ENCODE data around the gene AGBL3.

AGBL3 gene

GRCh38 chr7:134986363-134987251 lies at the start of gene AGBL3:
Gene AGBL3 (plus strand): TSS chr7:134986508. CDS start chr7:134987934, 1,426 bp downstream.
- peak; percentile 82 to 83 for DNase-seq (ENCODE audit: low read depth in 2 of 2)

GRCh38 chr7:134936893-134937510 lies 49.3 kb upstream of the AGBL3 start:
- no peak for DNase-seq (ENCODE audit: low read depth in 2 of 2)

- no peak for DNase-seq (ENCODE audit: low read depth in 2 of 2)
Observed at GRCh38 chr7:134938141-134938540, 48.2 kb upstream of the AGBL3 start.

- DNase-seq (ENCODE audit: low read depth in 2 of 2) = no peak
Observed at GRCh38 chr7:134939136-134939535, 47.2 kb upstream of the AGBL3 start.

GRCh38 chr7:134940729-134941128 lies 45.6 kb upstream of the AGBL3 start:
- no peak for DNase-seq (ENCODE audit: low read depth in 2 of 2)

- no peak for DNase-seq (ENCODE audit: low read depth in 2 of 2)
Observed at GRCh38 chr7:134941185-134941900, 45.0 kb upstream of the AGBL3 start.

- no peak for DNase-seq (ENCODE audit: low read depth in 2 of 2)
Observed at GRCh38 chr7:134941952-134942351, 44.4 kb upstream of the AGBL3 start.

- no peak for DNase-seq (ENCODE audit: low read depth in 2 of 2)
Observed at GRCh38 chr7:134942690-134943466, 43.4 kb upstream of the AGBL3 start.

GRCh38 chr7:134943785-134944400 lies 42.4 kb upstream of the AGBL3 start:
- DNase-seq (ENCODE audit: low read depth in 2 of 2) = no peak

- no peak for DNase-seq (ENCODE audit: low read depth in 2 of 2)
Observed at GRCh38 chr7:134945691-134946090, 40.6 kb upstream of the AGBL3 start.

GRCh38 chr7:134946260-134946659 lies 40.0 kb upstream of the AGBL3 start:
- no peak for DNase-seq (ENCODE audit: low read depth in 2 of 2)

GRCh38 chr7:134947329-134947728 lies 39.0 kb upstream of the AGBL3 start:
- DNase-seq (ENCODE audit: low read depth in 2 of 2) = no peak

- DNase-seq (ENCODE audit: low read depth in 2 of 2) = no peak
Observed at GRCh38 chr7:134947831-134948230, 38.5 kb upstream of the AGBL3 start.

GRCh38 chr7:134948246-134948645 lies 38.1 kb upstream of the AGBL3 start:
- no peak for DNase-seq (ENCODE audit: low read depth in 2 of 2)

GRCh38 chr7:134948736-134949135 lies 37.6 kb upstream of the AGBL3 start:
- DNase-seq (ENCODE audit: low read depth in 2 of 2) = no peak

- DNase-seq (ENCODE audit: low read depth in 2 of 2) = no peak
Observed at GRCh38 chr7:134949171-134949570, 37.1 kb upstream of the AGBL3 start.

- no peak for DNase-seq (ENCODE audit: low read depth in 2 of 2)
Observed at GRCh38 chr7:134954197-134955082, 31.9 kb upstream of the AGBL3 start.

GRCh38 chr7:134957005-134957404 lies 29.3 kb upstream of the AGBL3 start:
- DNase-seq (ENCODE audit: low read depth in 2 of 2) = no peak

- no peak for DNase-seq (ENCODE audit: low read depth in 2 of 2)
Observed at GRCh38 chr7:134959810-134960209, 26.5 kb upstream of the AGBL3 start.

- no peak for DNase-seq (ENCODE audit: low read depth in 2 of 2)
Observed at GRCh38 chr7:134962270-134962780, 24.0 kb upstream of the AGBL3 start.

Data from stimulated activated CD4-positive, alpha-beta T cell treated with anti-CD3 and anti-CD28 coated beads, Interleukin-1b, Interleukin-23, amount 100 ng/mL, for 4 hours (primary cell).